ENCODE measurements around the gene PRELID3B.
"Not testable (repeated sequence)": the region's sequence is repeated elsewhere in the genome, so short reads cannot be mapped to it uniquely, and the experiment has no call there.

The PRELID3B gene

DNA sequence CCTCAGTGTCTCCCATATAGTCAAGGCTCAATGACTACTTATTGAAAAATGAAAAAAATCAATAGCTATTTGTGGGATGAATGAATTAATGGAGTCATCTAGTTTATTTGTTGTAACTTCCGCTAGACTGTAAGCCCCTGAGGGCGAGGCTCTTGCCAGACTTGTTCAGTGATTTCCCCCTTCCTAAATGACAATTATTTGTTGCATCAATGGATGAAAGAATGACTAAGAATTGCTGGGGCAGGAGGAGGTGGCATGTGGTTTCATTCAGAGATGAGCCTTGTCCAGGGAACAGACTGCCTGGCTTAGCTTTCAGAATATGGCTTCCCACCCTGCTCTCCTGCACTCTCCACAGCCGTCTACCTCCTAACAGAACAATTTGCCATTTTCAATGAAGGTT, 1.1 kb upstream of the PRELID3B start:
- peaks cover 8 to 10% of the 10 kb centered on the region in 2 donors for H3K27me3 Mint-ChIP-seq
- H3K27ac Mint-ChIP-seq = peak overlapping the region; percentile 93 to 96
- peaks cover 26 to 35% of the 10 kb centered on the region in 2 donors for H3K4me1 Mint-ChIP-seq (ENCODE audit: low read depth in 2 of 2)
- ATAC-seq (replicated peaks) (peak; percentile 8), DNase-seq (peak in 1 of 3 experiments; percentile 3)
- H3K9me3 Mint-ChIP-seq = no peaks in the 10 kb centered on the region
- H3K36me3 Mint-ChIP-seq (ENCODE audit: insufficient read depth) = peaks cover 30% of the 10 kb centered on the region
- H3K4me3 Mint-ChIP-seq = peak overlapping the region; percentile 84 to 89

DNA sequence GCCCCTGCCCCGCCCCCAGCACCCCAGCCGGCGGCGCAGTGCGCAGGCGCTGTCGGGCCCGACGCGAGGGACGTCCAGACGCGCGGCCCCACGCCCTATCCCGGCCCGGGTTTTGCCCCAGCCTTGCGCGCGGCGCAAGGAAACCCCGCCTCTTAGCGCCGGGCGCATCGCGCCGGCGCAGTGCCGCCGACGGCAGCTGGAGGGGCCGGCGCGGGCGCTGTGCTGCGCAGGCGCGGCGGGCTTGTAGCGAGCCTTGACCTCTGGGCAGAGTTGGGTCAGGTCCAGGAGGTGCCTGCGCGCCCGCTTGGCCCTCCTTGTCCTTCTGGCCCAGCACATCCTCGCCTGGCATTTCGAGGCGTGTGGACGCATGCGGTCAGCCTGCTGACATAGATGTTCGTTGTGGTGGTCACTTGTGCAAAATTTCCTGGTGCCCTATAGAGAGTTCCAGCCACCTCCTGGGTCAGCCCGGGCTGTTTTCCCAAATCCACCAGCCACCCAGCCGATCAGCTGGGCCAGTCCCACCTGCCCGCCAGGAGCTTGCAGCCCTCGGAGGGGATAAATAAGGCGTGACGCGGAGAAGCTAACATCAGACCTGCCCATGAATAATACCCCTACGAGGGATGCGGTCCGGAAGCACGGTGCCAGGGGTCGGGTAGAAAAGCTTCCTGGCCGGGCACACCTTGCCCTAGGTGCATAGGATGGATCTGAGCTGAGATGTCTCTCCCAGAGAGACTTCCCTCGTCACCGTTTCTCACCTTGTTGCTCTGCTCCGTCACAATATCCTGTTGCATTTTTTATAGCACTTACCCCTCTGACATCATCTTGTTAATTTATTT, 428 bp upstream of the PRELID3B start:
- peaks cover 3 to 5% of the 10 kb centered on the region in 2 donors for H3K27me3 Mint-ChIP-seq
- H3K4me3 Mint-ChIP-seq = peak overlapping the region; percentile 84 to 89
- peak; percentile 86 for ATAC-seq (replicated peaks)
- H3K36me3 Mint-ChIP-seq (ENCODE audit: insufficient read depth) = peaks cover 37% of the 10 kb centered on the region
- H3K27ac Mint-ChIP-seq = peak overlapping the region; percentile 93 to 96
- peak; percentile 91 to 94 (median 93) for DNase-seq
- peaks cover 26 to 35% of the 10 kb centered on the region in 2 donors for H3K4me1 Mint-ChIP-seq (ENCODE audit: low read depth in 2 of 2)
- H3K9me3 Mint-ChIP-seq = no peaks in the 10 kb centered on the region

DNA sequence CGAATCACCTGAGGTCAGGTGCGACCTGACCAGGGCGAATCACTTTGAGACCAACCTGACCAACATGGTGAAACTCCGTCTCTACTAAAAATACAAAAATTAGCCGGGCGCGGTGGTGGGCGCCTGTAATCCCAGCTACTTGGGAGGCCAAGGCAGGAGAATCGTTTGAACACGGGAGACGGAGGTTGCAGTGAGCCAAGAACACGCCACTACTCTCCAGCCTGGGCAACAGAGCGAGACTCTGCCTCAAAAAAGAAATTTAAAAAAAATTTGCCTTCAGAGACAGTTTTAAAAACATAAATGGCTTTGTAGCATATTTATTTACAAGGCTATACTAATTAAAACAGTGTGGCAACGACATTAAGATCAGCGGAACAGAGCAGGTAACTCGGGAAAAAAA, 1.1 kb downstream of the PRELID3B start:
- Mint-ChIP-seq H3K4me3 (peak overlapping the region; percentile 84 to 89), H3K27ac (peak overlapping the region in 1 of 2 donors; percentile 35), H3K36me3 (ENCODE audit: insufficient read depth) (peaks cover 52% of the 10 kb centered on the region), H3K4me1 (ENCODE audit: low read depth in 2 of 2) (peaks cover 29 to 41% of the 10 kb centered on the region in 2 donors)
- ATAC-seq (replicated peaks); H3K27me3 Mint-ChIP-seq; H3K9me3 Mint-ChIP-seq; DNase-seq: not testable (repeated sequence)

DNA sequence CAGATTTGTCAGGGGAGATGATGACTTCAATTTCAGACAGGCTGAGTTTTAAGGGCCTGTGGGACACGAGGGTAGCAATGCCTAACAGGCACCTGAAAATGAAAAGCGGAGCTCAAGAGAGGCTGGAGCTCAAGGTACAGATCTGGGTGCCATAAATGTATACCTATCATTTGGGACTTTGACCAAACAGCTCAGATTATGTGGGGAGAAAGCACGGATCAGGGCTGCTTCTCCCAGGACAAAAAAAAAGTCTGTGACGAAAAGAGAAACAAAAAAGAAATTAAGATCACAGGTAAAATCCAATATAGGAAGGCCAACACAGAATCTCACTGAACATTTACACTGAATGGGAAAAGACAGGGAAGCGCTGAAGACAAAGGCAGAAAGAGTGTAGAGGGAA, 1.9 kb downstream of the PRELID3B start:
- Mint-ChIP-seq H3K4me3 (peak overlapping the region; percentile 84 to 89), H3K27ac (peak overlapping the region; percentile 4 to 35), H3K4me1 (ENCODE audit: low read depth in 2 of 2) (peaks cover 30 to 41% of the 10 kb centered on the region in 2 donors), H3K27me3 (no peaks in the 10 kb centered on the region), H3K9me3 (no peaks in the 10 kb centered on the region), H3K36me3 (ENCODE audit: insufficient read depth) (peaks cover 60% of the 10 kb centered on the region)
- ATAC-seq (replicated peaks) = no peak
- DNase-seq = no peak

DNA sequence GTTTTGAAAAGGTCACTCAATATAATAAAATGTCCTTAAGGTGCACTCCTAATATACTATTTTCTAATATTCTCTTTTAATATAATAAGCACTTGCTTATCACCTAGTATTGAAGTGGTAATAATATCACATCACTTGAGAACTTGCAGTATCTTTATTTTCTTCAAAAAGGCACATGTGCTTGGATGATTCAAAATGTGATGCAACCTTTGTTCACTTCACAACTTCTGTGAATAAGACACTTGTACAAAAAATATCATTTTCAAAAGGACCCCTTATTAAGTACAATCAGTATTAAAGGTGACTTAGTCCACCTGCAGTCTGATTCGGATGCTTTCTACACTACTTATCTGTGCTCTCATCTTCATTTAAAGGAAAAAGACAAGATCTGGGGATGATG, 3.4 kb downstream of the PRELID3B start:
- peak overlapping the region in 1 of 2 donors; percentile 44 for H3K4me3 Mint-ChIP-seq
- peaks cover 75% of the 10 kb centered on the region for H3K36me3 Mint-ChIP-seq (ENCODE audit: insufficient read depth)
- peaks cover 32 to 41% of the 10 kb centered on the region in 2 donors for H3K4me1 Mint-ChIP-seq (ENCODE audit: low read depth in 2 of 2)
- H3K27me3 Mint-ChIP-seq = no peaks in the 10 kb centered on the region
- no peaks in the 10 kb centered on the region for H3K9me3 Mint-ChIP-seq
- DNase-seq (no peak), ATAC-seq (replicated peaks) (no peak)
- H3K27ac Mint-ChIP-seq = no peak overlapping the region

DNA sequence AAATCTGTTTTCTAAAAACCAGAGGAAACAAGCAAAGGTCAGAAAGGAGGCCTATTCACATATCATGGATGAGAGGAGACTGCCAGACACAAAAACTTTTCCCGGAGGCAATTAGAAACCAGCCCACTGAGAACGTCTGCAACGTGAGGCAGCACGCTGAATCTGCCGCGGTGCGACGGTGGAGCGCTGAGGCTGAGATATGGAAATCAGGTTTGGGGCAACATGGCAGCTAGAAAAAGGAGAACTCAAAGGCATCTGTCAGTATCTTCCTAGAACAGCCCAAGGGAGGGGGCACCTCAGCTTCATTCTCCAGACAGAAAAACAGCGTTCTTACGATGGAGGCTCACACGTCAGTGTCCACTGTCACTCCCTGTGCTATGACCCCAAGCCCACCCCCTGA, 5.2 kb downstream of the PRELID3B start:
- Mint-ChIP-seq H3K27ac (no peak overlapping the region), H3K4me1 (ENCODE audit: low read depth in 2 of 2) (peaks cover 25 to 33% of the 10 kb centered on the region in 2 donors), H3K36me3 (ENCODE audit: insufficient read depth) (peaks cover 78% of the 10 kb centered on the region), H3K27me3 (no peaks in the 10 kb centered on the region), H3K4me3 (no peak overlapping the region), H3K9me3 (no peaks in the 10 kb centered on the region)
- no peak for ATAC-seq (replicated peaks)
- no peak for DNase-seq

DNA sequence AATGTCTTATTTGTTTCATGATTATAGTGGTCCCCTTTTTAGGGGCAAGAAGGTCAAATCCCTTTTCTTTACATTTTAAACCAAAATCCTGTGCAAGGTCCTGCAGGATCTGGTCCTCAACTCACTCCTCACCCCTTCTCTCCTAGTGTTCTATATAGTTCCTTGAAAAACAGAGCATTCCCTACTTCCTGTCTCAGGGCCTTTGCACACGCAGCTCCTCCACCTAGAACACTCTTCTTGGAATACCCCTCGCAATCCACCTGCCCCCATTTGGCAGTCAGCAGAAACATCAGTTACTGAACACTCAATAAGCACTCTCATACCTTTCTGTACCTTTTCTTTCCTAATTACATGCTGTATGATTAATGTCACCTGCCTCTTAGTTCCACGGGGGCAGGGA, 7.2 kb downstream of the PRELID3B start:
- peaks cover 76% of the 10 kb centered on the region for H3K36me3 Mint-ChIP-seq (ENCODE audit: insufficient read depth)
- no peak overlapping the region for H3K4me3 Mint-ChIP-seq
- peak overlapping the region in 1 of 2 donors; percentile 2 for H3K27ac Mint-ChIP-seq
- no peaks in the 10 kb centered on the region for H3K27me3 Mint-ChIP-seq
- no peak for ATAC-seq (replicated peaks)
- H3K9me3 Mint-ChIP-seq = no peaks in the 10 kb centered on the region
- peaks cover 19 to 30% of the 10 kb centered on the region in 2 donors for H3K4me1 Mint-ChIP-seq (ENCODE audit: low read depth in 2 of 2)
- DNase-seq = no peak

DNA sequence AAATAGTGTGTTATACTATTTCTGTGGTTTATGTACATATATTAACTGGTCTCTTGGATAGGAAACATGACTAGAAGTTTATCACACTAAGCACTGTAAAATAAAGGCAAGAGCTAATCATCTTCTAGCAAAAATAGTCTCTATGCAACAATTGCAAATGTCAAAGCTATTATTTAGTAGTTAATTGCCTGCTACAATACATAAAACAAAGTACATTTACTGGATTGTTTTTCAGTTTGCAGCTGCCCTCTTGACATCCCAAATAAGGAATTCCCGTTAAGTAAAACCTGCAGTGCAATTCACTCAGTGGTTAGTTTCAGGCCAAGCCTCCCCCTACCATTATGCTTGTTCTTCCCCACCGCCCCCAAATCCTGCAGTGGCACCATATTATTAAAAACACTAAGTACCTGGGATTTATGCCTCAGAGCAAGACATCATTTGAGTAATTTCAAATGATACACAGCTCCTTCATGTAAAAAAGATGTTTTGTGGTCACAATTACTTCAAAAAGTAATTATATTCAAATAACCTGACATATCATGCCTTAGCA, 8.9 kb downstream of the PRELID3B start:
- no peak overlapping the region for H3K4me3 Mint-ChIP-seq
- ATAC-seq (replicated peaks) (no peak), DNase-seq (no peak)
- peaks cover 22 to 33% of the 10 kb centered on the region in 2 donors for H3K4me1 Mint-ChIP-seq (ENCODE audit: low read depth in 2 of 2)
- H3K9me3 Mint-ChIP-seq = no peaks in the 10 kb centered on the region
- H3K27me3 Mint-ChIP-seq = no peaks in the 10 kb centered on the region
- peaks cover 84% of the 10 kb centered on the region for H3K36me3 Mint-ChIP-seq (ENCODE audit: insufficient read depth)
- H3K27ac Mint-ChIP-seq = no peak overlapping the region

DNA sequence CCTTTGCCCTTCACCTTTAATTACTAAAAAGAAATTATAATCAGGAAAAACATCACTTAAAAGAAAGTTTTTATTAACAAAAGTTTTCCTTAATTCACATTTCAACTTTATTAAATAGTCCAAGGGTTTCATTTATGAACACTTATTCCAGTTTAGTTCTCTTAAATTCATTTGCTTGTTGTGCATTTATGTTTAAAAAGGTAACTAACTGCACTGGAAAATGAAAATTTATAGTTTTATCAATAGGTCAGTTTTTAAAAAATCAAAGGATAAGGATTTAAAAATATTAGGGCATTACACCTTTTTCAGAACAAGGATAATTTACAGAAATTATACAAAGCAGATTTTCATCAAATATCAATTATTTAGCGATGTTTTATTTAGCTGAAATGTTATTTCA, 9.5 kb downstream of the PRELID3B start:
- H3K9me3 Mint-ChIP-seq = no peaks in the 10 kb centered on the region
- peak overlapping the region; percentile 90 to 92 for H3K4me3 Mint-ChIP-seq
- no peak for ATAC-seq (replicated peaks)
- peak overlapping the region; percentile 92 for H3K27ac Mint-ChIP-seq
- H3K36me3 Mint-ChIP-seq (ENCODE audit: insufficient read depth) = peaks cover 84% of the 10 kb centered on the region
- DNase-seq = no peak
- no peaks in the 10 kb centered on the region for H3K27me3 Mint-ChIP-seq
- peaks cover 25 to 37% of the 10 kb centered on the region in 2 donors for H3K4me1 Mint-ChIP-seq (ENCODE audit: low read depth in 2 of 2)

DNA sequence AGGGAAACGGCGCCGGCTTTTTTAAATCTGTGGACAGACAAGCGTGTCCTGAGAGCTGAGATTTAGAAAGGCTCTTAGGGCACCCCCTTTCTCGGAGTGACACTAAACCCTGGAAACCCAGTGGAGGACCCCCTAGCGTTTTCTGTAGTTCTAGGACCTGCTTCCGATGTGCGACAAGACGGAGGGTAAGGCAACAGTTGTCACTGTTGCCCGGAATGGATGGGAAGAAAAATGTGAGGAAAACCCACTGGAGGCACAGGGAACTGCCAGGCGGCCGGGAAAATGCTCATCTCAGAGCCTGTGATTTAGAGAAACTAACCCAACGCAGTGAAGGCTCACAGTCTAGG, 9.9 kb downstream of the PRELID3B start:
- ATAC-seq (replicated peaks) = no peak
- Mint-ChIP-seq H3K27ac (peak overlapping the region; percentile 92), H3K27me3 (no peaks in the 10 kb centered on the region), H3K36me3 (ENCODE audit: insufficient read depth) (peaks cover 84% of the 10 kb centered on the region), H3K9me3 (no peaks in the 10 kb centered on the region), H3K4me3 (peak overlapping the region; percentile 90 to 92), H3K4me1 (ENCODE audit: low read depth in 2 of 2) (peaks cover 27 to 41% of the 10 kb centered on the region in 2 donors)
- DNase-seq = no peak

DNA sequence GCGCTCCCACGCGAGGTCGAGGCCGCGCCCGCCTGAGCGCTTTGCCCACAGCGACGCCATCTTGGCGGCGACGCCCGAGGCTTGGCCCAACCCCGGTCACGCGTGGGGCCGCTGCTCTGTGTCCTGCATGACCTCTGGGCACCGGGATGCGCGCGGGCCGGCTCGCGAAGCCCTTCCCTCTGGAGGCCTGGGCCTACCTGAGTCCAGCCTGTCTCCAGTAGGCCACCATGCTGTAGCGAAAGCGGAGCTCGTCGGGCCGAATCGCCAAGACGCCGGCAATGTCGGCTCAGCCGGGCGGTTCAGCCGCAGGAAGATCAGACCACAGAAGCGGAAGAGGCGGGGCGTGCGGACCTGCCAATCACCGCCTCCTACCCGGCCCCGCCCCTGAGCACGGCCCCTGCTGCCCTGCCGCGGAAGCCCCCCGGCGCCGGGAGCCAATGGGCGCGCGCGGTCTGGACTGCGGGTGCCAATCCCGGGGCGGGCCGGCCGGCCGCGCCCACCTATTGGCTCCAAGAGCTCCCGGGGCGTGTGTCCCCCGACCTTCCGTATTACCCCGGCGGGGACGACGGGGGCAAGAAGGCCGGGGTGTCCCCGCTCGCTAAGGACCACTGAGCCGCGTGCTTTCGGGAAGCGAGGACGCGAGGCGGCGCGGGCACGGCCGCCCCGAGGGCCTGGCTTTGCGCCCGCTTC, 10.4 kb downstream of the PRELID3B start, which contains the start of gene ATP5F1E:
Gene ATP5F1E (minus strand): TSS at position 313 of the 690 bp plus-strand sequence. CDS start 84 bp downstream, at position 229.
- no peaks in the 10 kb centered on the region for H3K27me3 Mint-ChIP-seq
- H3K4me3 Mint-ChIP-seq = peak within 1 kb of the TSS; percentile 90 to 92
- ATAC-seq (replicated peaks) = peak; percentile 93
- DNase-seq = peak; percentile 95 to 97 (median 97)
- peaks cover 32 to 45% of the 10 kb centered on the region in 2 donors for H3K4me1 Mint-ChIP-seq (ENCODE audit: low read depth in 2 of 2)
- peak within 1 kb of the TSS; percentile 92 for H3K27ac Mint-ChIP-seq
- H3K36me3 Mint-ChIP-seq (ENCODE audit: insufficient read depth) = peaks cover 84% of the 10 kb centered on the region
- H3K9me3 Mint-ChIP-seq = no peaks in the 10 kb centered on the region

DNA sequence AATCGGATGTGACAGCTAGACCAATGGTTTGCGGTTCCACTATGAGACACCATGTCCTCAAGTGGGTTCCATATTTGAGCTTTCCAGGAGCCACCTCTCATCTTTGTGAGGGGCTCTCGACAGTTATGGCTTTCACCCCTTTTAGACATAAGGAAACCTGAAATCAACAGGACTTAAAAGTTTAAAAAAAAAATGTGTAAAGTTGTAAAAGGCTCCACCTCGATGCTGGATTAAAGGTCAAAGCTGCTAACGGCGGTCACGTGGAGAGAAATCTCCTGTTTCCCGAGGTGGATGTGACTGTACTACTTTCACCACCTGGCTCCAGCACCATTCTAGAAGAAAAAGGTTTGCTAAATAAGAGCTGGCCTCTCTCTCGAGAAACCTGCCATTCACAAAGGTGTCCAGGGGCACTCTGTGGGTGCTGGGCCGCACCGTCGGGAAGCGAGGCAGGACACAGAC, 11.0 kb downstream of the PRELID3B start:
- Mint-ChIP-seq H3K27me3 (no peaks in the 10 kb centered on the region), H3K27ac (peak overlapping the region; percentile 92), H3K4me3 (peak overlapping the region; percentile 90 to 92), H3K9me3 (no peaks in the 10 kb centered on the region), H3K36me3 (ENCODE audit: insufficient read depth) (peaks cover 84% of the 10 kb centered on the region), H3K4me1 (ENCODE audit: low read depth in 2 of 2) (peaks cover 34 to 47% of the 10 kb centered on the region in 2 donors)
- ATAC-seq (replicated peaks) (no peak), DNase-seq (no peak)

DNA sequence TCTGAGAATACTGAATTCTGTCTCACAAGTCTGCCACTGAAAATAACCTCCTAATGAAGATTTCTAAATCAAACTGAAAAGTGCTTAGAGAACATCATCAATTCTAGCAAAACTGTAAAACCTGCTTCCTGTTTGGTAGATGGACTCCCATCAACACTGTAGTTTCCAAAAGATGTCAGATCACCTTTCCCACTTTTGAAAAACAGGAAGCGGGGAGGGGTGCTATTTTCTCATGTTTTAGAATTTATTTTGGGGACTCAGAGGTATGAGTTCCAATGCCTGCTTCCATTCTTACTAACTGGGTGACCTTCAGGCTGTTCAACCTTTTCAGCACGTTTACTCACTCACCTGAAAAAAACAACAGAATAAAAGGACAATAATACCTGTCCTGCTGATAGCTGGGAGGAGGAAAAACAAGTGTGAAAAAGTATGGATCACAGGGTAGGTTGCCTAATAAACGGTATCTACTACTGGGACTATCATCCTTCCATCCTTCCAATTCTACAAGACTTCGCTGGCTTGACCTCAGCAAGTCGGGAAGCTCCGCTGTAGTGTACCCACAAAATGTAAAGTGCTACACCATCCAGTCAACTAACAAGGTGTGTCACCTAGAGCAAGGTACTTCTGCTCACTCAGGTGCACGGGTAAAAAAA, 11.5 kb downstream of the PRELID3B start:
- peak overlapping the region; percentile 92 for H3K27ac Mint-ChIP-seq
- peak overlapping the region; percentile 90 to 92 for H3K4me3 Mint-ChIP-seq
- peaks cover 35 to 52% of the 10 kb centered on the region in 2 donors for H3K4me1 Mint-ChIP-seq (ENCODE audit: low read depth in 2 of 2)
- DNase-seq (no peak), ATAC-seq (replicated peaks) (no peak)
- H3K27me3 Mint-ChIP-seq = no peaks in the 10 kb centered on the region
- peaks cover 83% of the 10 kb centered on the region for H3K36me3 Mint-ChIP-seq (ENCODE audit: insufficient read depth)
- no peaks in the 10 kb centered on the region for H3K9me3 Mint-ChIP-seq
